T-helper 1 cell (primary cell): ENCODE measurements around the gene BMPR2.
"Not testable (repeated sequence)": the region's sequence is repeated elsewhere in the genome, so short reads cannot be mapped to it uniquely, and the experiment has no call there.

Experiments
- DNase-seq, 5 donors: peaks; one replicate each; pipeline ENCODE4 v3.0.0-alpha.2; 2012 to 2020

Gene BMPR2

GRCh38 chr2:202535290-202535689 lies 159.2 kb downstream of the BMPR2 start:
- not testable (repeated sequence) for DNase-seq

GRCh38 chr2:202541137-202541536 lies 165.0 kb downstream of the BMPR2 start:
- DNase-seq = no peak

- DNase-seq = no peak
Measured at GRCh38 chr2:202542142-202542541, 166.0 kb downstream of the BMPR2 start.

- no peak for DNase-seq
Measured at GRCh38 chr2:202545523-202545922, 169.4 kb downstream of the BMPR2 start.

- DNase-seq = no peak
Measured at GRCh38 chr2:202545931-202546330, 169.8 kb downstream of the BMPR2 start.

- DNase-seq = not testable (repeated sequence)
Measured at GRCh38 chr2:202546499-202547141, 170.5 kb downstream of the BMPR2 start.

- no peak for DNase-seq
Measured at GRCh38 chr2:202548240-202548639, 172.1 kb downstream of the BMPR2 start.

GRCh38 chr2:202551000-202551399 lies 174.9 kb downstream of the BMPR2 start:
- not testable (repeated sequence) for DNase-seq

GRCh38 chr2:202555356-202555755 lies 179.2 kb downstream of the BMPR2 start:
- DNase-seq = peak in 1 of 5 donors; percentile 23

GRCh38 chr2:202560200-202560599 lies 184.1 kb downstream of the BMPR2 start:
- DNase-seq = no peak

GRCh38 chr2:202564226-202564625 lies 188.1 kb downstream of the BMPR2 start:
- DNase-seq = no peak

GRCh38 chr2:202566286-202566685 lies 190.2 kb downstream of the BMPR2 start:
- DNase-seq = no peak

- no peak for DNase-seq
Measured at GRCh38 chr2:202574541-202574940, 198.4 kb downstream of the BMPR2 start.

- not testable (repeated sequence) for DNase-seq
Measured at GRCh38 chr2:202575194-202575593, 199.1 kb downstream of the BMPR2 start.

- DNase-seq = no peak
Measured at GRCh38 chr2:202577250-202578183, 201.4 kb downstream of the BMPR2 start.

GRCh38 chr2:202582846-202583245 lies 206.7 kb downstream of the BMPR2 start:
- not testable (repeated sequence) for DNase-seq

- no peak for DNase-seq
Measured at GRCh38 chr2:202583709-202584219, 207.6 kb downstream of the BMPR2 start.

- DNase-seq = peak; percentile 26 to 67 (median 46)
Measured at GRCh38 chr2:202588647-202589581, 212.8 kb downstream of the BMPR2 start.

- no peak for DNase-seq
Measured at GRCh38 chr2:202589582-202589949, 213.4 kb downstream of the BMPR2 start.

GRCh38 chr2:202592566-202592965 lies 216.4 kb downstream of the BMPR2 start:
- DNase-seq = no peak

- DNase-seq = no peak
Measured at GRCh38 chr2:202599105-202599504, 223.0 kb downstream of the BMPR2 start.

GRCh38 chr2:202599911-202600310 lies 223.8 kb downstream of the BMPR2 start:
- DNase-seq = no peak

GRCh38 chr2:202604699-202605098 lies 228.6 kb downstream of the BMPR2 start:
- DNase-seq = no peak
